BE2C (cell line): ENCODE data around the gene RINT1.

Experiments
- DNase-seq: peaks from one replicate; pipeline ENCODE4 v3.0.0-alpha.2; 2020
- H3K27me3 ChIP-seq: fragments of 250-450 bp; sonication (Bioruptor Pico); 2 replicates; pipeline ENCODE4 v1.5.1; 2020; ENCODE audit warnings: mild to moderate bottlenecking
- H3K36me3 ChIP-seq: fragments of 250-450 bp; sonication (Bioruptor Pico); 2 replicates; pipeline ENCODE4 v1.5.1; 2020; ENCODE audit warnings: mild to moderate bottlenecking
- H3K4me1 ChIP-seq: fragments of 250-450 bp; sonication (Bioruptor Pico); 2 replicates; pipeline ENCODE4 v1.5.1; 2020
- H3K4me3 ChIP-seq: 2 replicates; pipeline ENCODE4 v1.5.1; 2011; ENCODE audit warnings: low read depth, low read length
- H3K9me3 ChIP-seq: fragments of 250-450 bp; sonication (Bioruptor Pico); 2 replicates; pipeline ENCODE4 v1.5.1; 2020
- TF ChIP-seq, protein P1 (sequence below): IDR thresholded peaks from 2 replicates; pipeline ENCODE4 v1.5.1; 2012; ENCODE audit warnings: mild to moderate bottlenecking, low read depth, low read length

The RINT1 gene

DNA sequence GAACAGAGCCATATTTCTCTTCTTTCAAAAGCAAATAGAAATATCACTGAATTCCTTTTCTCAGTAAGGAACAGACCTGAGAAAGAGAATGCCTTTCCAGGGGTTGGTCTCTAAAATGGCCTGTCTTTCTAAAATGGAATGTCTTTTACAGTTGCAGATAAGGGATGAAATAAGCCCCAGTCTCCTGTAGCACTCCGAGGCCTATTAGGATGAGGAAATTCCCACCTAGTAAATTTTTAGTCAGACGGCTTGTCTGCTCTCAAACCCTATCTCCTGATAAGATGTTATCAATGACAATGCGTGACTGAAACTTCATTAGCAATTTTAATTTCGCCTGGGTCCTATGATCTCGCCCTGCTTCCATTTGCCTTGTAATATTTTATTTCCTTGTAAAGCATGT, 52.2 kb downstream of the RINT1 start:
- Histone ChIP-seq H3K4me1 (no peaks in the 10 kb centered on the region), H3K9me3 (no peaks in the 10 kb centered on the region), H3K36me3 (no peaks in the 10 kb centered on the region), H3K4me3 (no peak overlapping the region), H3K27me3 (no peaks in the 10 kb centered on the region)
- TF ChIP-seq, protein P1, sequence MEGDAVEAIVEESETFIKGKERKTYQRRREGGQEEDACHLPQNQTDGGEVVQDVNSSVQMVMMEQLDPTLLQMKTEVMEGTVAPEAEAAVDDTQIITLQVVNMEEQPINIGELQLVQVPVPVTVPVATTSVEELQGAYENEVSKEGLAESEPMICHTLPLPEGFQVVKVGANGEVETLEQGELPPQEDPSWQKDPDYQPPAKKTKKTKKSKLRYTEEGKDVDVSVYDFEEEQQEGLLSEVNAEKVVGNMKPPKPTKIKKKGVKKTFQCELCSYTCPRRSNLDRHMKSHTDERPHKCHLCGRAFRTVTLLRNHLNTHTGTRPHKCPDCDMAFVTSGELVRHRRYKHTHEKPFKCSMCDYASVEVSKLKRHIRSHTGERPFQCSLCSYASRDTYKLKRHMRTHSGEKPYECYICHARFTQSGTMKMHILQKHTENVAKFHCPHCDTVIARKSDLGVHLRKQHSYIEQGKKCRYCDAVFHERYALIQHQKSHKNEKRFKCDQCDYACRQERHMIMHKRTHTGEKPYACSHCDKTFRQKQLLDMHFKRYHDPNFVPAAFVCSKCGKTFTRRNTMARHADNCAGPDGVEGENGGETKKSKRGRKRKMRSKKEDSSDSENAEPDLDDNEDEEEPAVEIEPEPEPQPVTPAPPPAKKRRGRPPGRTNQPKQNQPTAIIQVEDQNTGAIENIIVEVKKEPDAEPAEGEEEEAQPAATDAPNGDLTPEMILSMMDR, result no peak
- no peak for DNase-seq

- Histone ChIP-seq H3K4me1 (no peaks in the 10 kb centered on the region), H3K27me3 (no peaks in the 10 kb centered on the region), H3K9me3 (no peaks in the 10 kb centered on the region), H3K36me3 (no peaks in the 10 kb centered on the region), H3K4me3 (no peak overlapping the region)
- TF ChIP-seq, protein P1, result no peak
- no peak for DNase-seq
Observed at GRCh38 chr7:105585850-105586500, 54.0 kb downstream of the RINT1 start.

DNA sequence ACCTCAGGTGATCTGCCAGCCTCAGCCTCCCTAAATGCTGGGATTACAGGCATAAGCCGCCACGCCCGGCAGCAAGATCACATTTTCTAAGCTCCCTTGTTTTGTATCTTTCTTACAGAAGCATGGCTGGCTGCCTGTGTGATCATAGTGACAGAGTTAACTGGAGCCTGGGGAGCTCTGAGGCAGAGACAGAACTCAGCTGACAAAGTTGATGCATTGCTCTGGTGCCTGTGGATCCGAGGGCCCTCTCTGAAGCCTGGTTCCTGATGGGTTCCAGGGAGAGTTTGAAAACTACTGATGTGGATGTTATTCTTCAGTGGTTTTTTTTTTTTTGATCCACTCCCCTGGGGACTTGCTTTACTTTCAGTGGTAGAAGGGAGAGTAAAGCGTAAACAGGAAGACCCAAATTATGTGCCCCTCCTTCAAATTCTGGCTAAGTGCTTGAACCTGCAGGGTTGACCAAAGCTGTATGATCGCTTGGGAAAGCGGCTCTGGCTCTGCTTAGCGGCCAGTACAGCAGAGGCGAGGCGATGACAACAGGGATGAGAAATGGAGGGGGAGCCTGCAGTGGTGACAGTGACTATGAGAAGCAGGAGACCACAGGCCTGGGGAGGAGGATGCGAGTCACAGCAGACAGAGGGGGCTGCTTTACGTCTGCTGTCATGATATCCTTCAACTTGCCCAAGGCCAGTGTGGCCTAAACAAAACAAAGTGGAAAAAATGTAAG, 56.1 kb downstream of the RINT1 start:
- DNase-seq, result peak; percentile 57
- Histone ChIP-seq H3K4me3 (no peak overlapping the region), H3K36me3 (no peaks in the 10 kb centered on the region), H3K27me3 (no peaks in the 10 kb centered on the region), H3K9me3 (no peaks in the 10 kb centered on the region), H3K4me1 (no peaks in the 10 kb centered on the region)
- TF ChIP-seq, protein P1, result no peak

DNA sequence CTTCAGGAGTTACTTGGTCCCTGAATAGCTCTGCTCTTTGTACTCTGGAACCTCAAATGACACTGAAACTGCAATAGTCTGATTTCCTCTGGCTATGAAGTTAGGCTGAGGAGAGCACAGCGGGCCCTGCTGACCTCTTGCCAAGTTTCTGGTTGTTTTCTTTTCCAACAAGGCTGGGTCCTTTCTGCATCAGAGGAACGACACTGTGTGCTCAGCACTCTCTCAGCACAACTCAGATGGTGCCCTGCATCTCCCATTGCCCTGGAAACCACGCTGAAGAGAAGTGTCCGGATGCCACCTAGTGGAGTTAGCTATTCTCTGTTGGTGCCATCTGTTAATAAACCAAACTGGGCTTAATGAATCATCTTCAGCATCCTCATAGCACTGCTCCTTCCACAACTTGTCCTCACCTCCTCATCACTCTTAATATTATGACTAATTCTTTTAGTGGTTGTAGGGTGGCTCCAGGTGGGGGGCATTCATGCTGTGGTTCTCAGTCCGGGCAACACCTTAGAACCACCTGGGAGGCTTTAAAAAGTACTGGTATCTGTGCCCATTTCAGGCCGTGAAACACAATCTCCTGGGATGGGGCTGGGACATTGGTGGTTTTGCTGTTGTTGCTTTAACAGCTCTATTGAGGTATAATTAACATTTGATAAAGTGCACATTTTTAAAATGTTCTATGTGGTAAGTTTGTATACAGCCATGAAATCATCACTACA, 57.5 kb downstream of the RINT1 start:
- Histone ChIP-seq H3K4me1 (no peaks in the 10 kb centered on the region), H3K27me3 (no peaks in the 10 kb centered on the region), H3K36me3 (no peaks in the 10 kb centered on the region), H3K9me3 (no peaks in the 10 kb centered on the region), H3K4me3 (no peak overlapping the region)
- DNase-seq, result peak; percentile 72
- TF ChIP-seq, protein P1, result peak; percentile 89

GRCh38 chr7:105590793-105591192, 58.8 kb downstream of the RINT1 start:
- Histone ChIP-seq H3K36me3 (no peaks in the 10 kb centered on the region), H3K27me3 (no peaks in the 10 kb centered on the region), H3K9me3 (no peaks in the 10 kb centered on the region), H3K4me1 (no peaks in the 10 kb centered on the region), H3K4me3 (no peak overlapping the region)
- TF ChIP-seq, protein P1, result no peak
- DNase-seq, result no peak
